Mononuclear cell (primary cell): ENCODE data around the gene MUC13. TPM values are rescaled to one million over a fixed set of nuclear protein-coding genes. Genes with fewer than 3 reads are reported as not detected.

ENCODE experiments used
- H3K27me3 ChIP-seq: 2 replicates; pipeline ENCODE4 v1.6.0; 2011; ENCODE audit warnings: low read length, control low read depth; ENCODE audit not compliant: insufficient read depth
- H3K4me1 ChIP-seq: 2 replicates; pipeline ENCODE4 v1.5.1; 2011; ENCODE audit warnings: mild to moderate bottlenecking, low read length, control low read depth; ENCODE audit not compliant: insufficient read depth
- H3K4me3 ChIP-seq: 2 replicates; pipeline ENCODE4 v1.5.1; 2011; ENCODE audit warnings: mild to moderate bottlenecking, low read length, moderate library complexity
- H3K9me3 ChIP-seq: 2 replicates; pipeline ENCODE4 v1.5.1; 2011; ENCODE audit warnings: low read depth, mild to moderate bottlenecking, control low read depth, low read length
- total RNA-seq: library from RNA; depleted of rRNA; stranded (reverse); fragments of >200 nt; gene quantifications from one replicate; pipeline ENCODE4 v1.2.3, GENCODE V29; 2012

MUC13 gene
- total RNA-seq, 1 donor, result under 0.01 TPM

DNA sequence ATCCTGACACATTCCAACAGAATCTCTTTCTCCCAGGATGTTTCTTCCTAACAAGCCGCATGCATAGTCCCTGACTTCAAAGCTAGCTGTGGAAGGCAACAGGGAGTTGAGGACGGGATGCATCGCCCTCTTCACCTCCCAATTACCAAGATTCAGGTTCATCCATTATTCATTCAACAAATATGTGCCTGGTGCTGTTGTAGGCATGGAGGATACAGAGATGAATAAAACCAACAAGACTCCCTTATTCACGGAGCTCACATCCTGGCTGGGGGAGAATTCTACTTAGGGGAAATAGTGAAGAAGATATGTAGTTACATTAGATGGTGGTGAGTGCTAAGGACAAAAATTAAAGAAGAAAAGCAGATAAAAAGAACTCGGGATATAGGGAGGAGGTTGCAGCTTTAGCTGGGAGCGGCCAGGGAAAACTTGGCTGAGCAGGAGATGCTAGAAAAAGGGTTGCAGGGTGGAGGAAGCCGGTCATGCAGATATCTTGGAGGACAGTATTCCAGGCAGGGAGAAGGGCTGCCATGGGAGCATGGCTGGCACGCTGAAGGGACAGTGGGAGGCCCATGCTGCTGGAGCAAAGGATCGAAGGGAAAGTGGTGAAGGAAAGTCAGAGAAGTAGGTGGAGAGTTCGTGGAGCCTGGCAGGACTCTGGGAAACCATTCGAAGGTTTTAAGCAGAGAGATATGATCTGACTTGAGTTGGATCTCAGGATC lies 52.4 kb downstream of the MUC13 start:
- Histone ChIP-seq H3K4me3 (no peak overlapping the region), H3K9me3 (no peaks in the 10 kb centered on the region), H3K27me3 (peaks cover 28% of the 10 kb centered on the region), H3K4me1 (peaks cover 24% of the 10 kb centered on the region)

DNA sequence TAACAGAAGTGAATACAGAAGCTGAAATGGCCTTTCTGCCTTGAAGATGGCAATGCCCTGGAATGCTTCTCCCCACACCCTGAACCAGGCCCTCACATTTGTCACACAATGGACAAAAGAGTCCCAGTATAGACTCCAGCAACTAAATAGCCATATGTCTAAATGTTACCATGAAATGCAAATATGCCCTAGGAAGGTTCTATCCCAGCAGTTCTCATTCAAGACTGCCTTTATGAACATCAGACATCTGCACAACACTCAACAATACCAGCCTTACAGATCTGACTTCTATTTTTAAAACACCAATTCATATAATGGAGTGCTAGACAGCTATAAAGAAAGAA lies 55.2 kb downstream of the MUC13 start:
- Histone ChIP-seq H3K4me3 (no peak overlapping the region), H3K9me3 (no peaks in the 10 kb centered on the region), H3K4me1 (peaks cover 36% of the 10 kb centered on the region), H3K27me3 (peaks cover 7% of the 10 kb centered on the region)

DNA sequence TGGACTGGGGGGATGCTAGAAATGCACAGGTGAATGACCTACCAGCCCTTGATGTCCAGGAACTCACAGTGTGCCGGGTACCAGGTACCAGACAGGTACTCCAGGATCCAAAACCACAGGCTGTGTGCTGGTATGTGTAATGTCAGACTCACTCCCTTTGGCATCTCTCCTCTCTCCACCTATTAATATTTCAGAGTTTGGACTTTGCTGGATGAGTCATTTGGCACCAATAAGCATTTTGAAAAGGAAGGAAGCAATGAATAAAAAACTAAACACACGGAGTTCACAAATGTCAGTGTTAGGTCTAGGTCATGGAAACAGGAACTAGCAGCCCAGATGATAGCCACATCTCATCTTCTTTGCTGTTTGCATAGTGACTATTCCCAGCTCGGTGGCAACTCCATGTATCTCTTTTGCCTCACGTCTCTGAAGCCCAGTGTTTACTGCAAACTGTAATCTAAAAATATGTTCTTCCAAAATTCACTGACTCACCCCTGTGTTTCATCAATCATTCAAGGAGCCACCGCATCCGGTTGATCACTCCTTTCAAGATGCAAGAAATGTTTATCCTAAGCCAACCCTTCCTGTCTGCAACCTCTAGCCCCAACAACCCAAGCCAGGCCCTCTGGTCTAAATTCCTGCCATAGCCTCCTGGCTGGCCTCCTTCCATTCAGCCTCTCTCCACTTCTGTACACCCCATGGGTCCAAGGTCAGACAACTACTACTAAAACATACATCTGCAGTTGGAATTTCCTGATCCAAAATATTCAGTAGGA lies 55.8 kb downstream of the MUC13 start:
- Histone ChIP-seq H3K4me1 (peaks cover 36% of the 10 kb centered on the region), H3K27me3 (peaks cover 6% of the 10 kb centered on the region), H3K9me3 (no peaks in the 10 kb centered on the region), H3K4me3 (no peak overlapping the region)

DNA sequence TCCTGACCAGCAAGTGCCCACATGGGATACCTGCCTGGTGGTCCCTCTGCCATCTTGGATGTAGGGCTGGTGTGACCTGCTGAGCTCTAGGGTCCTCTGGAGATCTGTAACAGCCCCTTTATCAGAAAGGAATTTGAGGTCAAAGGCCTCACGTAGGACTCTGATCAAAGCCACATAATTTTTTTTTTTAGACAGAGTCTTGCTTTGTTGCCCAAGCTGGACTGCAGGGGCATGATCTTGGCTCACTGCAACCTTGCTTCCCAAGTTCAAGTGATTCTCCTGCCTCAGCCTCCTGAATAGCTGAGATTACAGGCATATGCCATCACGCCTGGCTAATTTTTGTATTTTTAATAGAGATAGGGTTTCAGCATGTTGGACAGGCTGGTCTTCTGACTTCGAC lies 56.9 kb downstream of the MUC13 start:
- Histone ChIP-seq H3K27me3 (no peaks in the 10 kb centered on the region), H3K4me3 (no peak overlapping the region), H3K4me1 (peaks cover 36% of the 10 kb centered on the region), H3K9me3 (no peaks in the 10 kb centered on the region)

DNA sequence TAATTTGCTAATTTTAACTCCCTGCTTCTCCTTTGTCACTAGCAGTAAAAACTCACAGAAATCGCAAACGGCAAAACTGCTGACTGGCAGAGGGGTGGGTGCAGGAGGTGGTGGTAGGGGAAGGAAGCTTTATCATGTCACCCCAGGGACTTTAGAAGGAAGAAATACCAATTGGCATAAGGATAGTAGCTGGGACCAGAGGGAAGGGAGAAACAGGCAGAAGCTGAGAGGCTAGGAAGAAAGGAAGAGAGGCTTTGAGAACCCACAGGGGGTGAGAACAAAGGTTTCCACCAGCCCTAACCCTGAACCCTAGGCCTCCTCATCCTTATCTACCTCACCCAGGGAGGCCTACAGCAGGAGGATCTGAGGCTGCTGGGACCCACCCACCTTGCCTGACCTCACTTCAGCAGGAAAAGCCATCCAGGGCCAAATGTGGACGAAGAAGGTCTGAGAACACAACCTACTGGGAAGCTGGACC lies 58.1 kb downstream of the MUC13 start:
- Histone ChIP-seq H3K4me1 (peaks cover 36% of the 10 kb centered on the region), H3K4me3 (no peak overlapping the region), H3K9me3 (no peaks in the 10 kb centered on the region), H3K27me3 (no peaks in the 10 kb centered on the region)

DNA sequence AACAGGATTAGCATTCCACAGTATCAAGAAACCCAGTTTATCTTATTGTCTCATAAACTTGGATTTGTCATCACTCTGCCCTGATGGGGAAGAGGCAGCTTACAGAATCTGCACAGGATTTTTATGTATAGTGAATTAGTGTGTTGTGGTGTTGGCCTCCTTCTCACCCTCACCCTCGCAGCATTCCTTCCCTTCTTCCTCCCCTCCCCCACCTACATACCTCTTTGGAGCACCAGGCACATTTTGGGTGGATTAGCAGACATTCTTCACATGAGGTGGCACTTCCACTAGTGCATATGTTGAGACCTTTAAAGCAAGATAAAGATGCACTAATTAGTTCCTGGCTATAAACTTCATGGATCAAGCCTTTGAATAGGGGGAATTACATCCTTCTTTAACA lies 61.3 kb downstream of the MUC13 start:
- Histone ChIP-seq H3K4me3 (no peak overlapping the region), H3K4me1 (peaks cover 25% of the 10 kb centered on the region), H3K9me3 (no peaks in the 10 kb centered on the region)

DNA sequence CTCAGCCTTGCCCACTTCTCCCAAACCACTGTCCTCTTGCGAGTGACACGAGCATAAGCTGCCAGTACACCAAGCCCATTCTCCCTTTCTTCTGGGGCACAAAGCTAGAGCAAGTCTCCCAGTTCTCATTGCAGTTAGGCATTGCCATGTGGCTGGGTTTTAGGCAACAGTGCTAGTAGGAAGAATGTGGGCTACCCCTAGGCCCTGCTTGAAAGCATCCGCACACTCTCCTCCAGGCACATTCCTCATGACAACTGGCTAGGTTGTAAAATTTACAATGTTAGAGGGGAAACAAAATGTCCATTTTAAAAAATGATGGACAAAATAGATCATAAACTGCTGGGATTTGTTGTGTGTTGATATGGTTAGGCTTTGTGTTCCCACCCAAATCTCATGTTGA lies 67.0 kb downstream of the MUC13 start:
- Histone ChIP-seq H3K4me3 (no peak overlapping the region), H3K9me3 (no peaks in the 10 kb centered on the region), H3K27me3 (no peaks in the 10 kb centered on the region), H3K4me1 (no peaks in the 10 kb centered on the region)

More for the DNA sequence above, 61.3 kb downstream of the MUC13 start:
- H3K27me3 ChIP-seq, result no peaks in the 10 kb centered on the region

DNA sequence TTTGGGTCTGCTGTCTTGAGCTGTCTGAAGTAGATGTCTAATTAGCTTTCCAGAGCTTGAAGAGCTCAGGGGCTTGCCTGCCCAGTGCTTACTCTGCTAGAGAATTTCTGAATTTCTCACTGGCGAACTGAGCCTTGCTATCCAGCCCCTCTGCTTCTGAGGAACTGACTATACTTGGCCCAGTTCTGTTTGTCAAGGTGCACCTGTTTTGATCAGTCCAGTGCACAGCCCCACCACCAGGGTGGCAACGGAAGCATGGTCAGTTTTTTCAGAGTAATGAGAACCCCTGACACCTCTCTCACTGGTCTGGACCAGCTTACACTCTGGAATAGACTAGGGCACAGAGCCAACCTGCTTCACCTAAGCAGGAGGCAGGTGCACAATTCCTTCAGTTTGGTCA lies 72.5 kb downstream of the MUC13 start:
- Histone ChIP-seq H3K4me1 (no peaks in the 10 kb centered on the region), H3K9me3 (no peaks in the 10 kb centered on the region), H3K27me3 (no peaks in the 10 kb centered on the region), H3K4me3 (no peak overlapping the region)

DNA sequence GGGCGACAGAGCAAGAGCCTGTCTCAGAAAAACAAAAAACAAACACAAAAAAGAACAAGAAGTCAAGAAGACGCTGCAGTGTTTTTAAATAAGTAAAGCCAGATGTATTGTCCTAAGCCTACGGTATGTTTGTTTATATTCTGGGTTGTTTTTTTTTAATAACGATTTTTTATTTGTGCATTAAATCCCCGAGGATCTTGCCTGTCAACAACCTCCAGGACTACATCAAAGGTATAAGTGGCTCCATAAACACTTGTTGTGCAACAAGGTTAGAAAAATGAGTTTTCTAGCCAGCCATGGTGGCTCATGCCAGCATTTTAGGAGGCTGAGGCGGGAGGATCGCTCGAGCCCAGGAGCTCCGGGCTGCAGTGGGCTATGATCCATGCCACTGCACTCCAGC lies 73.5 kb downstream of the MUC13 start:
- no peaks in the 10 kb centered on the region for H3K4me1 ChIP-seq
- no peaks in the 10 kb centered on the region for H3K9me3 ChIP-seq
- H3K4me3 ChIP-seq, result no peak overlapping the region
- H3K27me3 ChIP-seq, result no peaks in the 10 kb centered on the region

DNA sequence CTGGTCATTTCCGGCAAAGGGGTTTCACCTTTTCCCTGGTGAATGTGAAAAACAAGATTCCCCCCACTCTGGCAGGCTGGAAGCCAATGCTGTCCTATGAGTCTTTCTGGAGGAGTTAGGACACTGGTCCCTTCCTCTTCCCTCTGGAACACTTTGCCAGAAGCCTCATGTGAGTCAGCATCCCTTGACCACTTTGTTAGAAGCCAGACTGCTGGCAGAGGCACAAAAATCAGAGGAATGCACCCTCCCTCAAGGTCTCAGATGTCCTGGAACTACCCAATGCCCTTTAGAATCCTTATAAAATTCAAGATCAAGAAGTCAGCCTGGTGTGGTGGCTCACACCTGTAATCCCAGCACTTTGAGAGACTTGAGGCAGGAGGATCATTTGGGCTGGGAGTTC lies 74.0 kb downstream of the MUC13 start:
- Histone ChIP-seq H3K4me3 (no peak overlapping the region), H3K4me1 (no peaks in the 10 kb centered on the region), H3K27me3 (no peaks in the 10 kb centered on the region), H3K9me3 (no peaks in the 10 kb centered on the region)

DNA sequence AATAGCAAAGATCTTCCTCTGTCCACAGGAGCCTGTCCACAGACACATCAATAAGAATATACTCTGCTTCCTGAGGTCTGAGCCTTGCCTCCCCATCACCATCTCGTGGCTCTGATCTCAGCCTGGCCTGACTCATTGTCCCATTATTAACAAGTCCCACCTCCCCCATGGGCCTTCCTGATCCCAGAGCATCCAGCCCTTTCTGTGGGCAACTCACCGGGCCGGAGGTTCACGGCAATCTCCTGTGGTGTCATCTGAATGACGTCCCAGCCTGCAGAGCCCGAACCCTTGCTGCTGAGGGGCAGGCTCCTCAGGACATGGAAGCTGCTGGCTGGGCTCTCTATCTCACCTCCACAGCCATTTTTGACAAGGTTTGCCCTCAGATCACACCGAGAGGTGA lies 75.5 kb downstream of the MUC13 start:
- no peak overlapping the region for H3K4me3 ChIP-seq
- no peaks in the 10 kb centered on the region for H3K27me3 ChIP-seq
- H3K9me3 ChIP-seq, result no peaks in the 10 kb centered on the region
- no peaks in the 10 kb centered on the region for H3K4me1 ChIP-seq

DNA sequence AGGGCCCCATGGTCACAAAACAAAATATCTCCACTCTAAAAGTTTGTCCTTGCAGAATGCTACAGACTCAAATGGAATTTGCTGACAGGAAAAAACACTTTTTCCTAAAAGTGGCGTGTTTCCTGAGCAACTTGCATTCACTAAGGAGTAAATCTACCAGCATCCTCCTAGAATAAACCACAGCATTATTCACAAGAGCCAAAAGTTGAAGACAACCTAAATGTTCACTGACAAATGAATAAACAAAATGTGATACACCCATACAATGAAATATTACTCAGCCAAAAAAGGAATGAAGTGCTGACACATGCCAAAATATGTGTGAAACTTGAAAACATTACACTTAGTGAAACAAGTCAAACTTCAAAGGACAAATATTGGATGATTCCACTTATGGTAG lies 76.3 kb downstream of the MUC13 start:
- H3K27me3 ChIP-seq, result no peaks in the 10 kb centered on the region
- no peaks in the 10 kb centered on the region for H3K9me3 ChIP-seq
- H3K4me3 ChIP-seq, result no peak overlapping the region
- H3K4me1 ChIP-seq, result no peaks in the 10 kb centered on the region

DNA sequence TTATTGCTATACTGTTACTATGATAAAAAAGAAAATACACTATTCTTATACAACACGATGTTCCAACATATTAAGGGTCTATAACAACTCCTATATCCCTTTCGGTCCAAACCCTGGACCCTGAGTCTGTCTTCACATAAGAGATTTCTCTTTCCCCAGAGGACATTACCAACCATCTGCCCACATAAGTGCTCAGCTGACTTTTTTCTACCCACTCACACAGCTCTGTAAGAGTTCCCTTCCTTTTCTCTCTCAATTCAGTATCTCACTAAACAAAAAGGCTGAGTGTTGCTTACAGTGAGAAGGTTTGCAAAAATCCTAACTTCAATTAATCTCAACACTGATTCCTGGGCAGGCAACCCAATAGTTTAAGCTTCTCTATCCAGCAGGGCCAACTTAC lies 77.9 kb downstream of the MUC13 start:
- Histone ChIP-seq H3K4me1 (no peaks in the 10 kb centered on the region), H3K4me3 (no peak overlapping the region), H3K27me3 (no peaks in the 10 kb centered on the region), H3K9me3 (no peaks in the 10 kb centered on the region)
